AG10803 (cell line): ENCODE data around the gene PTGES2.

Experiments
- DNase-seq: peaks from one replicate; pipeline ENCODE4 v3.0.0; 2010; ENCODE audit warnings: low read depth
- H3K4me3 ChIP-seq: 2 replicates; pipeline ENCODE4 v1.5.1; 2011; ENCODE audit warnings: mild to moderate bottlenecking, low read length, control low read depth
- CTCF ChIP-seq: conservative IDR thresholded peaks from 2 replicates; pipeline ENCODE4 v1.5.1; 2011; ENCODE audit warnings: mild to moderate bottlenecking, low read length, control low read depth, inconsistent platforms

PTGES2 gene

GRCh38 chr9:128103589-128103962, 24.0 kb downstream of the PTGES2 start:
- DNase-seq: no peak

GRCh38 chr9:128102861-128103588, 24.5 kb downstream of the PTGES2 start:
- H3K4me3 ChIP-seq: no peak overlapping the region
- TF ChIP-seq CTCF: no peak
- DNase-seq: no peak

More at GRCh38 chr9:128103589-128103962, 24.0 kb downstream of the PTGES2 start:
- no peak for TF ChIP-seq CTCF
- no peak overlapping the region for H3K4me3 ChIP-seq

- DNase-seq: no peak
- no peak for TF ChIP-seq CTCF
- no peak overlapping the region for H3K4me3 ChIP-seq
These were observed 25.3 kb downstream of the PTGES2 start for GRCh38 chr9:128102196-128102595.

GRCh38 chr9:128101690-128102089, 25.8 kb downstream of the PTGES2 start:
- no peak overlapping the region for H3K4me3 ChIP-seq
- no peak for DNase-seq
- no peak for TF ChIP-seq CTCF

- DNase-seq: no peak
- H3K4me3 ChIP-seq: no peak overlapping the region
- no peak for TF ChIP-seq CTCF
These were observed 26.3 kb downstream of the PTGES2 start for GRCh38 chr9:128101231-128101661.

GRCh38 chr9:128100581-128100980, 26.9 kb downstream of the PTGES2 start:
- no peak for DNase-seq
- no peak overlapping the region; the same call in 1 of the 2 replicates for H3K4me3 ChIP-seq
- no peak for TF ChIP-seq CTCF

GRCh38 chr9:128099932-128100491, 27.5 kb downstream of the PTGES2 start:
- DNase-seq: peak; percentile 25
- TF ChIP-seq CTCF: no peak
- peak overlapping the region; percentile 79 for H3K4me3 ChIP-seq
